Neutrophil (primary cell): Measurements from ENCODE around the gene ADAMTSL5.
"Not testable (repeated sequence)": the region's sequence is repeated elsewhere in the genome, so short reads cannot be mapped to it uniquely, and the experiment has no call there.

Experiments
- H3K27ac ChIP-seq: fragments of 200-600 bp; sonication (generic); 2 replicates; pipeline ENCODE4 v1.5.1; 2016; ENCODE audit warnings: mild to moderate bottlenecking, moderate library complexity
- H3K27me3 ChIP-seq: fragments of 200-600 bp; sonication (generic); 2 replicates; pipeline ENCODE4 v1.6.0; 2016; ENCODE audit warnings: mild to moderate bottlenecking
- H3K36me3 ChIP-seq: fragments of 200-600 bp; sonication (generic); 2 replicates; pipeline ENCODE4 v1.5.1; 2017
- H3K4me1 ChIP-seq, 2 experiments: fragments of 200-600 bp in 1 of 2; sonication (generic) in 1 of 2; 1 replicate in 1 of 2; 2 replicates in 1 of 2; pipeline versions ENCODE4 v1.5.1 to v1.6.1; 2013 to 2016; ENCODE audit warnings: low read depth in 1 of 2, low read length in 1 of 2, mild to moderate bottlenecking in 1 of 2, moderate library complexity in 1 of 2; ENCODE audit not compliant: control insufficient read depth in 1 of 2, insufficient read depth in 1 of 2
- H3K4me3 ChIP-seq, 2 experiments: fragments of 200-600 bp in 1 of 2; sonication (generic) in 1 of 2; 1 replicate in 1 of 2; 2 replicates in 1 of 2; pipeline ENCODE4 v1.5.1; 2013 to 2016; ENCODE audit warnings: low read depth in 1 of 2, low read length in 1 of 2, mild to moderate bottlenecking in 1 of 2, moderate library complexity in 1 of 2
- H3K9me3 ChIP-seq: fragments of 200-600 bp; sonication (generic); 2 replicates; pipeline ENCODE4 v1.5.1; 2016
- TF ChIP-seq, protein P1 (sequence below): fragments of 200-600 bp; sonication (generic); IDR thresholded peaks from 2 replicates; pipeline ENCODE4 v1.5.1; 2016; ENCODE audit warnings: antibody characterized with exemption

Gene ADAMTSL5

DNA sequence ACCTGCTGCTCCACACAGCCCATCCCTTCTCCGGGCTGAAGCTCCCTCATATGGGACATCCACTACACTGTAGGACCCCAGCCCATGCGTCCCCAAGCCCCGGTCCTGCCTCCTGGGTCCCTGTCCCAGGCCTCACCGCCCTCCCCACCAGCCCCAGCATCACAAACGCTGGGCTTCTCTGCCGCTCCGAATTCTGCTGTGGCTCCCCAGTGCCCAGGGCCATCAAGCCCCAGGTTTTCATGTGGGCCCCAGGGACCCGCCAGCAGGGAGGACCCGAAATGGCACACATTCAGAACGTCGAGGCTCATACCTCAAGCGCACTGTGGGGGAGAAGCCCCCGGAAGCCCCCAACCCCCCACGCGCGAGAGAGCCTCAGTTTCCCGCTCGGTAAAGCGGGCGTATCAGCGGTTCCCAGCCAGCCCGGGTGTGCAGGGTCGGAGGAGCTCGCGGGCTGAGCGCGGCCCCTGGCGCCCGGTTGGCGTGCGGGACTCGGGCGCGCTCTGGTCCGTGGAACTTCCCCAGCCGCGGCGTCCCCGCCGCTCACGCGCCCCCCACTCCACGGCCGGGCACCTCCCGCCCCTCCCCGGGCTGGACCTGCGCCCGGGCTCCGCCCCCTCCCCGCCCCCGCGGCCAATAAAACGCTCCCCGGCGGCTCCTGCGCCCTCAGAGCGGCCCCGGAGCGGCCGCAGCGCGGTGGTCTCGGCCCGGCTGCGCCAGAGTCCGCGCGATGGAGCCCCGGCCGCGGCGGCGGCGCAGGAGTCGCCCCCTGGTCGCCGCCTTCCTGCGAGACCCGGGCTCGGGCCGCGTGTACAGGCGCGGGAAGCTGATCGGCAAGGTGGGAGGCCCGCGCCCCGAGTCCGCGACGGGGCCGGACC is 10.8 kb upstream of the ADAMTSL5 start, which contains the start of gene PLK5:
Gene PLK5, plus strand, starts transcription at position 666 of the 875 bp plus-strand sequence. CDS start 2,920 bp downstream, outside the sequence.
- peaks cover 87% of the 10 kb centered on the region for H3K27me3 ChIP-seq
- no peak within 1 kb of the TSS for H3K4me3 ChIP-seq

DNA sequence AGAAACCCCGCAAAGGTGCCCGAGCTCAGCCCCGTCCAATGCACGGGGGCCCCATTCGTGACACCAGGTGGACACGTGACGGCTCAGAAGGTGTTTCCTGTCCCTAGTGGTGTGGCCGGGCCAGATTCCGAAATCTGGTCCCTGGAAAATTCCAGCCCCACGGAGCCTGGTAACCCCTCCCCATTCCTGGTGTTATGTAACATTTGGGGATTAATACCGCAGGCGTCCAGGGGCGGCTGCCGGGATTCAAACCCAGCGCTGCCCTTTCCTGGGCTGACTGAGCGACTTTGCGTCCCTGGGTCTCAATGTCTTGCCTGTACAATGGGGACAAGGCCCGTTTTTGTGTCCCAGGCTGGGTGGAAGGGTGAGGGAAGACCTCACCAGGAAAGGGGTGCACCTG is 10.0 kb upstream of the ADAMTSL5 start:
- no peak overlapping the region for H3K4me3 ChIP-seq
- H3K9me3 ChIP-seq, result no peaks in the 10 kb centered on the region
- TF ChIP-seq, protein P1, sequence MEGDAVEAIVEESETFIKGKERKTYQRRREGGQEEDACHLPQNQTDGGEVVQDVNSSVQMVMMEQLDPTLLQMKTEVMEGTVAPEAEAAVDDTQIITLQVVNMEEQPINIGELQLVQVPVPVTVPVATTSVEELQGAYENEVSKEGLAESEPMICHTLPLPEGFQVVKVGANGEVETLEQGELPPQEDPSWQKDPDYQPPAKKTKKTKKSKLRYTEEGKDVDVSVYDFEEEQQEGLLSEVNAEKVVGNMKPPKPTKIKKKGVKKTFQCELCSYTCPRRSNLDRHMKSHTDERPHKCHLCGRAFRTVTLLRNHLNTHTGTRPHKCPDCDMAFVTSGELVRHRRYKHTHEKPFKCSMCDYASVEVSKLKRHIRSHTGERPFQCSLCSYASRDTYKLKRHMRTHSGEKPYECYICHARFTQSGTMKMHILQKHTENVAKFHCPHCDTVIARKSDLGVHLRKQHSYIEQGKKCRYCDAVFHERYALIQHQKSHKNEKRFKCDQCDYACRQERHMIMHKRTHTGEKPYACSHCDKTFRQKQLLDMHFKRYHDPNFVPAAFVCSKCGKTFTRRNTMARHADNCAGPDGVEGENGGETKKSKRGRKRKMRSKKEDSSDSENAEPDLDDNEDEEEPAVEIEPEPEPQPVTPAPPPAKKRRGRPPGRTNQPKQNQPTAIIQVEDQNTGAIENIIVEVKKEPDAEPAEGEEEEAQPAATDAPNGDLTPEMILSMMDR, result no peak
- no peak overlapping the region for H3K27ac ChIP-seq
- no peaks in the 10 kb centered on the region for H3K36me3 ChIP-seq
- peaks cover 90% of the 10 kb centered on the region for H3K27me3 ChIP-seq
- H3K4me1 ChIP-seq, result no peaks in the 10 kb centered on the region

More for the DNA sequence above, 10.8 kb upstream of the ADAMTSL5 start, which contains the start of gene PLK5:
- Histone ChIP-seq H3K27ac (no peak within 1 kb of the TSS), H3K36me3 (no peaks in the 10 kb centered on the region), H3K9me3 (no peaks in the 10 kb centered on the region), H3K4me1 (no peaks in the 10 kb centered on the region)
- TF ChIP-seq, protein P1, result no peak

DNA sequence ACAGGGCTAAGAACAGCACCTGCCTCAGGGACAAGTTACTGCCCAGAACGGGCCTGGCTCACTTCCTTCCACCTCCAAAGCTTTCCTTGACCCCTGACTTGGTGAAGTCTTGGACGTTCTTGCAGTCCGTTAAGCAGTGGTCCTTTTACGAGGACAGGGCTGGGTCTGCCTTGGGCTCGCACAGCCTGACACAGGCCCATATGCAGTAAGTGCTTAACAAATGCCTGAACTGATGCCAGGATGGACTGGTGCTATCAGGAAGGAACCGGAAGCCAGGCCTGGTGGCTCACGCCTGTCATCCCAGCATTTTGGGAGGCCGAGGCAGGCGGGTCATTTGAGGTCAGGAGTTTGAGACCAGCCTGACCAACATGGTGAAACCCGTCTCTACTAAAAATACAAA is 9.2 kb upstream of the ADAMTSL5 start:
- no peak overlapping the region for H3K4me3 ChIP-seq
- TF ChIP-seq, protein P1, result no peak
- no peaks in the 10 kb centered on the region for H3K4me1 ChIP-seq
- H3K27me3 ChIP-seq, result peaks cover 87% of the 10 kb centered on the region
- no peak overlapping the region for H3K27ac ChIP-seq
- no peaks in the 10 kb centered on the region for H3K36me3 ChIP-seq
- H3K9me3 ChIP-seq, result no peaks in the 10 kb centered on the region

DNA sequence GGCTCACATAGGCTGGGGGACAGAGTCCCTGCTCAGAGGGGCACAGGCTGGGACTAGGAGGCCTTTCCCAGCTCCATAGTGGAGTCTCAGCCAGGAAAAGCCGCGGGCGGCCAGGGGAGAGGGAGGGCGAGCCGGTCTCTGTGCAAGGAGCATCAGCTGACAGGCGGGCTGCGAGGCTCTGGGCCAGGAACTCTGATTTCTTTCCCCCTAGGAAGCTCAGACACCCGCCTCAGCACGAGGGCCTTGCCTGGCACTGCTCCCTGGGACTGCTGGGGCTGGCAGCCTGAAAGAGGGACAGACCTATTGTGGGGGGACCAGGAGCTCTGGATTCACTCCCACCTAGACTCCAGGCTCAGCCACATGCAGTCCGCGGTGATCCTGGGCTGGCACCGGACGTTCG is 8.8 kb upstream of the ADAMTSL5 start:
- TF ChIP-seq, protein P1, result no peak

DNA sequence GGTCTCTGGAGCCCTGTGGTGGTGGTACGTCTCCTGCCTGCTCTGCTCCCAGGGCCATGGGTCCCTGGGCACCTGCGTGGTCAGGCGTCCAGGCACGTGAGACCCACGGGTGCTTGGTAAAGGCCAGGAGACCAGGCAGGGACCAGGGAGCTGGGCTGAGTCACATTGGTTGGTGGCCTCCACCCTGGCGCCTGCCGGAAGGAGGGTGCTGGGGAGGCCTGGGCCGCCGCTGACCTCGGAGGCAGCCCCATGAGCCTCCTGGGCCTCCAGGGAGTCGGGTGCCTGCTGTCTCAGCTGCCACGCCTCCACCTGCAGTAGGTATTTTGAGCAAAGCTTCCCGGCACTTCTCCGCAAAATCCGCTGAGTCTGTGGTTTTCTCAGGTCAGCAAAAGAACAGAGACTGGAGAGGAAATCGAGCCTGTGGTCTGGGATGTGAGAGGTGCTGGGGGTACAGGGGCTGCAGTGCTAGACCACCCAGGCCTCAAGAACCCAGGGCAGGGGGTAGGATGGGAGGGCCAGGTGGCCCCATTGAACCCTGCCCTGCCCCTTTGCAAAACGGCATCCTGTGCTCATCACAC is 7.5 kb upstream of the ADAMTSL5 start:
- TF ChIP-seq, protein P1, result no peak

More for the DNA sequence above, 8.8 kb upstream of the ADAMTSL5 start:
- Histone ChIP-seq H3K27me3 (peaks cover 87% of the 10 kb centered on the region), H3K9me3 (no peaks in the 10 kb centered on the region), H3K27ac (no peak overlapping the region), H3K4me3 (no peak overlapping the region), H3K4me1 (no peaks in the 10 kb centered on the region), H3K36me3 (no peaks in the 10 kb centered on the region)

DNA sequence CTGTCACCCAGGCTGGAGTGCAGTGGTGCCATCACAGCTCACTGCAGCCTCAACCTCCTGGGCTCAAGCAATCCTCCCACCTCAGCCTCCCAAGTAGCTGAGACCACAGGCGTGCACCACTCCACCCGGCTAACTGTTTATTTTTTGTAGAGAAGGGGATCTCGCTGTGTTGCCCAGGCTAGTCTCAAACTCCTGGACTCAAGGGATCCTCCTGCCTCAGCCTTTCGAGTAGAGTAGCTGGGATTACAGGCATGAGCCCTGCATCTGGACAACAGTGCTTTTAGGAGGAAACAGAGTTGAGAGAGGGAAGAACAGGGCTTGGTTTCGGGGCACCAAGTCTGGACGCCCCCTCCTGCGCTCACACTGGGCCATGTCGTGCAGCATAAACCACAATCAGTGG is 7.0 kb upstream of the ADAMTSL5 start:
- not testable (repeated sequence) for H3K4me3 ChIP-seq, H3K4me1 ChIP-seq, H3K9me3 ChIP-seq, H3K36me3 ChIP-seq, H3K27ac ChIP-seq
- H3K27me3 ChIP-seq, result peaks cover 87% of the 10 kb centered on the region

More for the DNA sequence above, 7.5 kb upstream of the ADAMTSL5 start:
- no peaks in the 10 kb centered on the region for H3K36me3 ChIP-seq
- no peaks in the 10 kb centered on the region for H3K4me1 ChIP-seq
- H3K4me3 ChIP-seq, result no peak overlapping the region
- H3K9me3 ChIP-seq, result no peaks in the 10 kb centered on the region
- no peak overlapping the region for H3K27ac ChIP-seq
- peaks cover 87% of the 10 kb centered on the region for H3K27me3 ChIP-seq
